Endothelial cell of umbilical vein (primary cell): ENCODE measurements around the gene ITGA5. TPM values are rescaled to one million over a fixed set of nuclear protein-coding genes. Genes with fewer than 3 reads are reported as not detected.

Experiments used
- BruUV-seq: library from RNA; stranded (reverse); fragments of 400-500 nt; replicated peaks from 2 replicates; lab custom pipeline; 2021; lab: Mats Ljungman, UMichigan
- CTCF ChIA-PET: fragments of 300-600, 350-600 bp; sonication (Branson Sonifier 250); formaldehyde crosslinking; loops from one replicate; lab custom pipeline; 2021; ENCODE audit warnings: antibody characterized with exemption, inconsistent platforms; lab: Charles Lee
- POLR2A ChIA-PET: fragments of 300-600, 350-600 bp; sonication (Branson Sonifier 250); formaldehyde crosslinking; loops from one replicate; lab custom pipeline; 2021; ENCODE audit warnings: antibody characterized with exemption, inconsistent platforms; lab: Charles Lee
- DNase-seq: peaks from one replicate; pipeline ENCODE4 v3.0.0-alpha.2; 2011; ENCODE audit warnings: low read depth, low spot score
- FAIRE-seq: peaks from 2 replicates; lab custom pipeline; 2011; peaks lifted over from hg19 to GRCh38; lab: Jason Lieb, UNC
- H2AFZ ChIP-seq: 2 replicates; pipeline ENCODE4 v1.6.0; 2012; ENCODE audit warnings: low read depth, low read length, control low read depth, inconsistent platforms
- H3K27ac ChIP-seq: 2 replicates; pipeline ENCODE4 v1.5.1; 2011; ENCODE audit warnings: low read depth, mild to moderate bottlenecking, control low read depth, low read length, moderate library complexity; ENCODE audit not compliant: insufficient read depth
- H3K27me3 ChIP-seq, 2 experiments: 2 replicates each; pipeline versions ENCODE4 v1.6.0 to v1.6.1; 2011; ENCODE audit warnings: low read length in 2 of 2, mixed read lengths in 1 of 2; ENCODE audit not compliant: control insufficient read depth in 2 of 2, insufficient read depth in 2 of 2
- H3K36me3 ChIP-seq, 2 experiments: 2 replicates in 1 of 2; 3 replicates in 1 of 2; pipeline ENCODE4 v1.5.1; 2011; ENCODE audit warnings: low read length in 2 of 2, mild to moderate bottlenecking in 1 of 2, moderate library complexity in 1 of 2; ENCODE audit not compliant: control insufficient read depth in 2 of 2, insufficient read depth in 2 of 2; ENCODE audit errors: extremely low read depth in 1 of 2
- H3K4me1 ChIP-seq: 3 replicates; pipeline ENCODE4 v1.5.1; 2011; ENCODE audit warnings: mild to moderate bottlenecking, low read length; ENCODE audit not compliant: control insufficient read depth, insufficient read depth; ENCODE audit errors: extremely low read depth
- H3K4me2 ChIP-seq: 2 replicates; pipeline ENCODE4 v1.6.1; 2011; ENCODE audit warnings: low read length, control low read depth, mixed read lengths; ENCODE audit not compliant: insufficient read depth
- H3K4me3 ChIP-seq, 3 experiments: fragments of 200-600 bp in 1 of 3; sonication (generic), shearing (Covaris generic) in 1 of 3; replicated peaks in 1 of 3; 2 replicates each; pipeline ENCODE4 v1.5.1; 2011 to 2016; ENCODE audit warnings: control low read depth in 3 of 3, low read length in 3 of 3, mild to moderate bottlenecking in 2 of 3, inconsistent platforms in 1 of 3, low read depth in 1 of 3, moderate library complexity in 1 of 3; ENCODE audit not compliant: insufficient read depth in 1 of 3
- H3K79me2 ChIP-seq: 2 replicates; pipeline ENCODE4 v1.6.0; 2012; ENCODE audit warnings: low read length, inconsistent platforms; ENCODE audit not compliant: control insufficient read depth, insufficient read depth
- H3K9ac ChIP-seq: replicated peaks from 2 replicates; pipeline ENCODE3; 2011; ENCODE audit warnings: low read length, control low read depth; ENCODE audit not compliant: insufficient read depth; ENCODE audit errors: extremely low read depth
- H3K9me1 ChIP-seq: replicated peaks from 3 replicates; pipeline ENCODE4 v1.6.0; 2011; ENCODE audit warnings: mild to moderate bottlenecking, low read length; ENCODE audit not compliant: control insufficient read depth, insufficient read depth; ENCODE audit errors: extremely low read depth
- H3K9me3 ChIP-seq: replicated peaks from 2 replicates; pipeline ENCODE4 v1.5.1; 2012; ENCODE audit warnings: low read length, inconsistent platforms; ENCODE audit not compliant: control insufficient read depth, insufficient read depth
- H4K20me1 ChIP-seq: replicated peaks from 2 replicates; pipeline ENCODE3; 2011; ENCODE audit warnings: mild to moderate bottlenecking, low read length; ENCODE audit not compliant: control insufficient read depth, insufficient read depth; ENCODE audit errors: extremely low read depth
- CTCF ChIP-seq, 2 donors: IDR thresholded peaks; 1 replicate in 1 of 2; 2 replicates in 1 of 2; pipeline ENCODE4 v1.5.1; 2011; ENCODE audit warnings: low read length in 2 of 2, mild to moderate bottlenecking in 2 of 2, moderate library complexity in 2 of 2, control low read depth in 1 of 2, inconsistent platforms in 1 of 2, low read depth in 1 of 2; ENCODE audit not compliant: insufficient read depth in 1 of 2; ENCODE audit errors: extremely low read depth in 1 of 2
- EZH2 ChIP-seq: IDR thresholded peaks from 2 replicates; pipeline ENCODE4 v1.6.1; 2012; ENCODE audit warnings: borderline replicate concordance, low read depth, mild to moderate bottlenecking, moderate library complexity, low read length, inconsistent platforms; ENCODE audit not compliant: severe bottlenecking
- FOS ChIP-seq: IDR thresholded peaks from 2 replicates; pipeline ENCODE4 v1.6.1; 2011; ENCODE audit warnings: mild to moderate bottlenecking, low read length, moderate library complexity, borderline replicate concordance; ENCODE audit not compliant: insufficient read depth
- GATA2 ChIP-seq: IDR thresholded peaks from 2 replicates; pipeline ENCODE4 v1.7.0; 2011; ENCODE audit warnings: low read depth, mild to moderate bottlenecking, moderate library complexity, mixed read lengths, low read length; ENCODE audit not compliant: insufficient read length, insufficient read depth
- JUN ChIP-seq: IDR thresholded peaks from 2 replicates; pipeline ENCODE4 v1.6.1; 2011; ENCODE audit warnings: borderline replicate concordance, low read depth; ENCODE audit not compliant: insufficient read length, insufficient read depth
- MAX ChIP-seq: IDR thresholded peaks from 2 replicates; pipeline ENCODE4 v1.6.1; 2011; ENCODE audit not compliant: insufficient read depth, insufficient read length
- MYC ChIP-seq: IDR thresholded peaks from one replicate; pipeline ENCODE4 v1.6.1; 2011; ENCODE audit warnings: mild to moderate bottlenecking, low read depth, low read length
- POLR2A ChIP-seq: IDR thresholded peaks from 2 replicates; pipeline ENCODE4 v1.6.1; 2012; ENCODE audit warnings: low read depth, mild to moderate bottlenecking, control low read depth, low read length
- POLR2AphosphoS5 ChIP-seq: IDR thresholded peaks from 2 replicates; pipeline ENCODE4 v1.6.1; 2012; ENCODE audit warnings: low read depth, mild to moderate bottlenecking, control low read depth, low read length, moderate library complexity; ENCODE audit not compliant: insufficient read depth
- dilution Hi-C: fragments of 300-500 bp; cut with MboI; formaldehyde crosslinking; loops from one replicate; pipeline ENCODE4 v1.15.0; 2019; ENCODE audit warnings: low sequenced_read_pairs; ENCODE audit not compliant: extremely low pct_ligation_motif_present
- intact Hi-C: fragments of 100-400 bp; cut with micrococcal nuclease; formaldehyde crosslinking; loops from one replicate; pipeline ENCODE4 v1.10.0; 2022
- polyA plus RNA-seq, 4 experiments: library from polyadenylated mRNA; depleted of rRNA in 3 of 4; stranded (reverse) in 3 of 4; unstranded in 1 of 4; fragments of >200 nt; gene quantifications; 2 replicates each; pipeline versions ENCODE4 v1.2.1 to v1.2.3, GENCODE V29; 2011 to 2012; ENCODE audit warnings: missing spikeins in 1 of 4
- total RNA-seq: library from RNA; stranded (reverse); gene quantifications from 2 replicates; pipeline ENCODE4 v1.2.3, GENCODE V29; 2021

The ITGA5 gene
- total and polyA plus RNA-seq, 2 donors (not counting 3 experiments of a cell fraction or from before 2014, with no cell fraction given) = 657 to 938 TPM

GRCh38 chr12:54369597-54370131, 49.4 kb downstream of the ITGA5 start:
- H3K9me1 ChIP-seq = no peaks in the 10 kb centered on the region
- BruUV-seq = no TSS peak

More at GRCh38 chr12:54369597-54370131, 49.4 kb downstream of the ITGA5 start:
- DNase-seq (no peak), FAIRE-seq (no peak)
- H3K27ac ChIP-seq = no peak overlapping the region
- H4K20me1 ChIP-seq = no peaks in the 10 kb centered on the region
- intact Hi-C loops = loop anchor here (1.0 to 10.0 kb wide), 5 partner anchors 10 to 365 kb away; partner anchors contain the start of genes COPZ1, HOXC8 and HOXC9
- H3K4me1 ChIP-seq = peaks cover 33% of the 10 kb centered on the region
- H2AFZ ChIP-seq = peak overlapping the region; percentile 68
- no peak overlapping the region for H3K9ac ChIP-seq
- POLR2A ChIA-PET = interaction anchor here (0.6 to 1.3 kb wide), 3 partner anchors 10 to 80 kb away, joined by 3 to 5 read pairs (median 5); no protein-coding TSS in a partner anchor
- peak overlapping the region in 2 of 3 experiments; percentile 23 to 39 for H3K4me3 ChIP-seq
- dilution Hi-C loops = no loop called here
- no peaks in the 10 kb centered on the region for H3K9me3 ChIP-seq
- H3K27me3 ChIP-seq = no peaks in the 10 kb centered on the region
- CTCF ChIA-PET = interaction anchor here (0.9 to 2.9 kb wide), 31 partner anchors 8 to 162 kb away, joined by 3 to 142 read pairs (median 4); partner anchors contain the start of genes COPZ1, NFE2 and ZNF385A
- H3K36me3 ChIP-seq = no peaks in the 10 kb centered on the region
- no peak for TF ChIP-seq POLR2A
- no peak for TF ChIP-seq EZH2
- TF ChIP-seq FOS = no peak
- no peak for TF ChIP-seq POLR2AphosphoS5
- no peak for TF ChIP-seq MYC
- no peak for TF ChIP-seq GATA2
- no peak for TF ChIP-seq MAX
- TF ChIP-seq CTCF (IDR thresholded peaks at IDR 0.05; ENCODE audit: extremely low read depth in 1 of 2, insufficient read depth in 1 of 2, low read depth in 1 of 2, low read length in 2 of 2) = no peak
- TF ChIP-seq JUN = no peak
- H3K4me2 ChIP-seq = peak overlapping the region; percentile 68
- no peaks in the 10 kb centered on the region for H3K79me2 ChIP-seq
